Cardiac muscle cell (in vitro differentiated cells and primary cell): ENCODE measurements around the gene BMP4. TPM values are rescaled to one million over a fixed set of nuclear protein-coding genes. Genes with fewer than 3 reads are reported as not detected.

Source experiments
- DNase-seq, 2 donors: peaks; one replicate each; pipeline versions ENCODE4 v3.0.0 to v3.0.0-alpha.2; 2010 to 2017; ENCODE audit warnings: low read depth in 1 of 2, low spot score in 1 of 2
- H3K27ac ChIP-seq: fragments of 200-600 bp; sonication (generic); 2 replicates; pipeline ENCODE4 v1.5.1; 2016
- H3K27me3 ChIP-seq: fragments of 200-600 bp; sonication (generic); 2 replicates; pipeline ENCODE4 v1.6.0; 2016; ENCODE audit warnings: control low read depth
- H3K36me3 ChIP-seq: fragments of 200-600 bp; sonication (generic); 2 replicates; pipeline ENCODE4 v1.5.1; 2016; ENCODE audit warnings: control low read depth
- H3K4me1 ChIP-seq: fragments of 200-600 bp; sonication (generic); 2 replicates; pipeline ENCODE4 v1.8.1; 2017; ENCODE audit warnings: low read depth, mild to moderate bottlenecking, mixed run types
- H3K4me3 ChIP-seq: fragments of 200-600 bp; sonication (generic); 2 replicates; pipeline ENCODE4 v1.5.1; 2016; ENCODE audit warnings: mild to moderate bottlenecking
- H3K9me3 ChIP-seq: fragments of 200-600 bp; sonication (generic); 2 replicates; pipeline ENCODE4 v1.5.1; 2017; ENCODE audit warnings: low read depth, mild to moderate bottlenecking, control low read depth
- CTCF ChIP-seq: IDR thresholded peaks from 2 replicates; pipeline ENCODE4 v1.5.1; 2012; ENCODE audit warnings: low read depth, mild to moderate bottlenecking, low read length
- polyA plus RNA-seq: library from polyadenylated mRNA; unstranded; fragments of >200 nt; fragmentation: Nextera tagmentation; extraction: Ambion mirVana; gene quantifications from 2 replicates; pipeline ENCODE4 v1.2.1, GENCODE V29; 2016
- total RNA-seq: library from RNA; depleted of rRNA; stranded (reverse); fragments of >200 nt; gene quantifications from 2 replicates; pipeline ENCODE4 v1.2.3, GENCODE V29; 2016

Gene BMP4
- total RNA-seq (10.6 and 13.6 TPM in 2 replicates), polyA plus RNA-seq (11.4 and 12.1 TPM in 2 replicates)

- DNase-seq, result peak; percentile 51 to 64
- Histone ChIP-seq H3K9me3 (no peaks in the 10 kb centered on the region), H3K27ac (no peak within 1 kb of the TSS), H3K27me3 (peaks cover 58% of the 10 kb centered on the region), H3K4me1 (no peaks in the 10 kb centered on the region), H3K4me3 (peak within 1 kb of the TSS; percentile 63), H3K36me3 (no peaks in the 10 kb centered on the region)
- no peak for TF ChIP-seq CTCF
Measured at GRCh38 chr14:53956427-53957201, at the start of gene BMP4. Gene BMP4, minus strand, starts transcription at chr14:53956825. Its CDS starts 4,603 bp downstream, at chr14:53952222.

- no peak overlapping the region for H3K27ac ChIP-seq
Measured at GRCh38 chr14:54003064-54003463, 46.4 kb upstream of the BMP4 start.

GRCh38 chr14:54002653-54003052 lies 46.0 kb upstream of the BMP4 start:
- Histone ChIP-seq H3K9me3 (no peaks in the 10 kb centered on the region), H3K27ac (no peak overlapping the region), H3K36me3 (no peaks in the 10 kb centered on the region), H3K4me1 (peaks cover 7% of the 10 kb centered on the region), H3K27me3 (no peaks in the 10 kb centered on the region), H3K4me3 (no peak overlapping the region)
- DNase-seq, result peak in 1 of 2 donors; percentile 25
- no peak for TF ChIP-seq CTCF

More at GRCh38 chr14:54003064-54003463, 46.4 kb upstream of the BMP4 start:
- DNase-seq, result no peak
- Histone ChIP-seq H3K36me3 (no peaks in the 10 kb centered on the region), H3K4me1 (peaks cover 4% of the 10 kb centered on the region), H3K27me3 (no peaks in the 10 kb centered on the region), H3K9me3 (no peaks in the 10 kb centered on the region), H3K4me3 (no peak overlapping the region)
- TF ChIP-seq CTCF, result no peak

- TF ChIP-seq CTCF, result no peak
- no peak overlapping the region for H3K27ac ChIP-seq
- peak; percentile 19 for DNase-seq
Measured at GRCh38 chr14:54001189-54001878, 44.7 kb upstream of the BMP4 start.

GRCh38 chr14:54000341-54000811 lies 43.8 kb upstream of the BMP4 start:
- Histone ChIP-seq H3K9me3 (no peaks in the 10 kb centered on the region), H3K36me3 (no peaks in the 10 kb centered on the region), H3K4me1 (peaks cover 7% of the 10 kb centered on the region), H3K4me3 (no peak overlapping the region), H3K27me3 (no peaks in the 10 kb centered on the region), H3K27ac (no peak overlapping the region)
- no peak for TF ChIP-seq CTCF
- peak in 1 of 2 donors; percentile 56 for DNase-seq

More at GRCh38 chr14:54001189-54001878, 44.7 kb upstream of the BMP4 start:
- H3K27me3 ChIP-seq, result no peaks in the 10 kb centered on the region
- H3K9me3 ChIP-seq, result no peaks in the 10 kb centered on the region
- no peak overlapping the region for H3K4me3 ChIP-seq
- no peaks in the 10 kb centered on the region for H3K36me3 ChIP-seq
- H3K4me1 ChIP-seq, result peaks cover 7% of the 10 kb centered on the region
